Fibroblast of lung (primary cell): ENCODE data around the gene TOMM20L. TPM values are rescaled to one million over a fixed set of nuclear protein-coding genes. Genes with fewer than 3 reads are reported as not detected.
"Not testable (repeated sequence)": the region's sequence is repeated elsewhere in the genome, so short reads cannot be mapped to it uniquely, and the experiment has no call there.

ENCODE experiments used
- DNase-seq, 2 donors: peaks; one replicate each; pipeline versions ENCODE4 v3.0.0 to v3.0.0-alpha.2; 2010; ENCODE audit warnings: low read depth in 2 of 2
- H2AFZ ChIP-seq: 2 replicates; pipeline ENCODE4 v1.5.1; 2012; ENCODE audit warnings: low read length, control low read depth, inconsistent platforms
- H3K27ac ChIP-seq: 2 replicates; pipeline ENCODE4 v1.5.1; 2011; ENCODE audit warnings: low read length, control low read depth; ENCODE audit not compliant: insufficient read depth
- H3K27me3 ChIP-seq: 2 replicates; pipeline ENCODE4 v1.5.1; 2011; ENCODE audit warnings: mild to moderate bottlenecking, low read length; ENCODE audit not compliant: control insufficient read depth, insufficient read depth
- H3K36me3 ChIP-seq: 2 replicates; pipeline ENCODE4 v1.5.1; 2011; ENCODE audit warnings: low read length; ENCODE audit not compliant: control insufficient read depth, insufficient read depth
- H3K4me1 ChIP-seq: 2 replicates; pipeline ENCODE4 v1.5.1; 2011; ENCODE audit warnings: low read length; ENCODE audit not compliant: control insufficient read depth, insufficient read depth; ENCODE audit errors: extremely low read depth
- H3K4me2 ChIP-seq: 2 replicates; pipeline ENCODE4 v1.5.1; 2011; ENCODE audit warnings: low read length, control low read depth; ENCODE audit not compliant: insufficient read depth; ENCODE audit errors: extremely low read depth
- H3K4me3 ChIP-seq, 4 experiments: fragments of 200-600 bp in 1 of 4; sonication (generic) in 1 of 4; replicated peaks in 1 of 4; 2 replicates each; pipeline ENCODE4 v1.5.1; 2011 to 2016; ENCODE audit warnings: low read length in 4 of 4, low read depth in 3 of 4, mild to moderate bottlenecking in 3 of 4, control low read depth in 2 of 4, inconsistent platforms in 1 of 4, mixed read lengths in 1 of 4; ENCODE audit not compliant: insufficient read depth in 1 of 4; ENCODE audit errors: control extremely low read depth in 1 of 4
- H3K79me2 ChIP-seq: 2 replicates; pipeline ENCODE4 v1.5.1; 2012; ENCODE audit warnings: mild to moderate bottlenecking, low read length, inconsistent platforms; ENCODE audit not compliant: control insufficient read depth, insufficient read depth
- H3K9ac ChIP-seq: 2 replicates; pipeline ENCODE4 v1.5.1; 2011; ENCODE audit warnings: mild to moderate bottlenecking, low read length, control low read depth; ENCODE audit not compliant: insufficient read depth
- H3K9me3 ChIP-seq: 2 replicates; pipeline ENCODE4 v1.5.1; 2012; ENCODE audit warnings: low read depth, low read length; ENCODE audit not compliant: control insufficient read depth, insufficient read depth
- H4K20me1 ChIP-seq: 2 replicates; pipeline ENCODE4 v1.5.1; 2011; ENCODE audit warnings: low read length; ENCODE audit not compliant: control insufficient read depth, insufficient read depth; ENCODE audit errors: extremely low read depth
- CTCF ChIP-seq, 2 donors: IDR thresholded peaks in 1 of 2; conservative IDR thresholded peaks in 1 of 2; 1 replicate in 1 of 2; 2 replicates in 1 of 2; pipeline ENCODE4 v1.5.1; 2011 to 2012; ENCODE audit warnings: low read length in 2 of 2, control low read depth in 1 of 2, inconsistent platforms in 1 of 2, low read depth in 1 of 2, mild to moderate bottlenecking in 1 of 2
- EZH2 ChIP-seq: IDR thresholded peaks from 2 replicates; pipeline ENCODE4 v1.5.1; 2012; ENCODE audit warnings: low read length, control low read depth, mild to moderate bottlenecking; ENCODE audit errors: missing control alignments
- polyA plus RNA-seq, 2 donors: library from polyadenylated mRNA; depleted of rRNA in 1 of 2; stranded (reverse) in 1 of 2; unstranded in 1 of 2; fragments of >200 nt; gene quantifications; 2 replicates each; pipeline ENCODE4 v1.2.1, GENCODE V29; 2011 to 2012; ENCODE audit warnings: missing spikeins in 1 of 2
- total RNA-seq: library from RNA; depleted of rRNA; stranded (reverse); fragments of >200 nt; gene quantifications from 2 replicates; pipeline ENCODE4 v1.2.1, GENCODE V29; 2014

Gene TOMM20L
- total and polyA plus RNA-seq, 2 donors (not counting 1 experiment from before 2014, with no cell fraction given): not detected

DNA sequence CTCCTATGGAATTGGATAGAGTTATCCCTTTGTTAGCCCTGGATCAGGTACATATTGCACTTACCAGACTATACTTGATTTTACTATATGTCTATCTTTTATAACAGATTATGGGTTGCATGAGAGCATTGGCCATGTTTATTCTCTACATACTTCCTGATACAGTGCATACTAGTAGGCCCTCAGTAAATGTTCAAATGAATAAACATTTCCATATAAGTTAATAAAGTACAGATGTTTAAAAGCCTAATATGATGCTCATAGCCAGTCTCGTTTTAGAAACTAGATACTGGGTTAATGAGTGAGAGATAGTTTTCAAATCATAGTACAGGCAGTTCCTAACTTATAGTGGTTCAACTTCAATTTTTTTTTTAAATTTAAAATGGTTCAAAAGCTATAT lies 39.5 kb upstream of the TOMM20L start:
- Histone ChIP-seq H3K4me1 (no peaks in the 10 kb centered on the region), H3K4me2 (no peak overlapping the region), H3K9me3 (no peaks in the 10 kb centered on the region), H2AFZ (no peak overlapping the region), H3K4me3 (no peak overlapping the region), H4K20me1 (no peaks in the 10 kb centered on the region), H3K9ac (no peak overlapping the region), H3K79me2 (no peaks in the 10 kb centered on the region), H3K27me3 (no peaks in the 10 kb centered on the region), H3K27ac (no peak overlapping the region), H3K36me3 (no peaks in the 10 kb centered on the region)
- TF ChIP-seq CTCF (conservative IDR thresholded peaks at IDR 0.05 in 1 of 2, IDR thresholded peaks at IDR 0.05 in 1 of 2; ENCODE audit: low read depth in 1 of 2, low read length in 2 of 2): no peak
- no peak for TF ChIP-seq EZH2
- DNase-seq: peak in 1 of 2 donors; percentile 9

GRCh38 chr14:58362272-58362671 lies 33.5 kb upstream of the TOMM20L start:
- H3K9ac ChIP-seq, H3K79me2 ChIP-seq, H3K36me3 ChIP-seq, H3K9me3 ChIP-seq, H4K20me1 ChIP-seq, DNase-seq, H3K27ac ChIP-seq, H3K4me1 ChIP-seq, H3K4me3 ChIP-seq, H2AFZ ChIP-seq, H3K4me2 ChIP-seq, H3K27me3 ChIP-seq: not testable (repeated sequence)

GRCh38 chr14:58362798-58363412 lies 32.8 kb upstream of the TOMM20L start:
- no peaks in the 10 kb centered on the region for H3K27me3 ChIP-seq
- no peak for TF ChIP-seq CTCF (conservative IDR thresholded peaks at IDR 0.05 in 1 of 2, IDR thresholded peaks at IDR 0.05 in 1 of 2; ENCODE audit: low read depth in 1 of 2, low read length in 2 of 2)
- TF ChIP-seq EZH2: no peak
- H3K9ac ChIP-seq: no peak overlapping the region
- H3K4me3 ChIP-seq: no peak overlapping the region
- peak; percentile 14 to 32 for DNase-seq
- H3K4me2 ChIP-seq: no peak overlapping the region
- H3K27ac ChIP-seq: no peak overlapping the region
- H4K20me1 ChIP-seq: no peaks in the 10 kb centered on the region
- H3K9me3 ChIP-seq: no peaks in the 10 kb centered on the region
- H3K36me3 ChIP-seq: peaks cover 8% of the 10 kb centered on the region
- H3K4me1 ChIP-seq: no peaks in the 10 kb centered on the region
- H2AFZ ChIP-seq: no peak overlapping the region
- H3K79me2 ChIP-seq: no peaks in the 10 kb centered on the region
